GOT3 (cell line): ENCODE data around the gene NR1I2.

ENCODE experiments used
- DNase-seq: peaks from one replicate; lab custom pipeline; 2025; ENCODE audit warnings: mixed read lengths; lab: John Stamatoyannopoulos, UW

The NR1I2 gene

GRCh38 chr3:119781330-119782198, at the start of gene NR1I2:
NR1I2 (plus strand) TSS chr3:119782101.
- no peak for DNase-seq

GRCh38 chr3:119733812-119734211, 48.1 kb upstream of the NR1I2 start:
- no peak for DNase-seq

GRCh38 chr3:119738741-119739140, 43.2 kb upstream of the NR1I2 start:
- no peak for DNase-seq

- no peak for DNase-seq
Measured at GRCh38 chr3:119741657-119742590, 40.0 kb upstream of the NR1I2 start.

GRCh38 chr3:119743921-119744320, 38.0 kb upstream of the NR1I2 start:
- no peak for DNase-seq

- no peak for DNase-seq
Measured at GRCh38 chr3:119745942-119746341, 36.0 kb upstream of the NR1I2 start.

- DNase-seq, result no peak
Measured at GRCh38 chr3:119746423-119746822, 35.5 kb upstream of the NR1I2 start.

- no peak for DNase-seq
Measured at GRCh38 chr3:119747357-119747756, 34.5 kb upstream of the NR1I2 start.

GRCh38 chr3:119748991-119749390, 32.9 kb upstream of the NR1I2 start:
- no peak for DNase-seq

GRCh38 chr3:119751423-119751822, 30.5 kb upstream of the NR1I2 start:
- DNase-seq, result no peak

GRCh38 chr3:119759962-119760361, 21.9 kb upstream of the NR1I2 start:
- no peak for DNase-seq

- no peak for DNase-seq
Measured at GRCh38 chr3:119762876-119763275, 19.0 kb upstream of the NR1I2 start.

GRCh38 chr3:119763466-119763865, 18.4 kb upstream of the NR1I2 start:
- DNase-seq, result no peak

- no peak for DNase-seq
Measured at GRCh38 chr3:119765239-119765638, 16.7 kb upstream of the NR1I2 start.

GRCh38 chr3:119767936-119768601, 13.8 kb upstream of the NR1I2 start:
- DNase-seq, result no peak

- no peak for DNase-seq
Measured at GRCh38 chr3:119768668-119769393, 13.1 kb upstream of the NR1I2 start.

GRCh38 chr3:119769394-119770149, 12.3 kb upstream of the NR1I2 start:
- DNase-seq, result no peak

- DNase-seq, result no peak
Measured at GRCh38 chr3:119774444-119774843, 7.5 kb upstream of the NR1I2 start.

GRCh38 chr3:119776304-119776703, 5.6 kb upstream of the NR1I2 start:
- DNase-seq, result no peak

- DNase-seq, result no peak
Measured at GRCh38 chr3:119778176-119778575, 3.7 kb upstream of the NR1I2 start.

- no peak for DNase-seq
Measured at GRCh38 chr3:119778811-119779210, 3.1 kb upstream of the NR1I2 start.
